Measurements from ENCODE around the gene ZNF3. TPM values are rescaled to one million over a fixed set of nuclear protein-coding genes. Genes with fewer than 3 reads are reported as not detected.

ZNF3 gene
- total RNA-seq, 4 donors from 2014 or later, result 13.2 to 30.3 (median 24.4) TPM

GRCh38 chr7:100093498-100093897 is 12.0 kb upstream of the ZNF3 start:
- H3K4me1 ChIP-seq, result peaks cover 19% of the 10 kb centered on the region
- TF ChIP-seq EP300 (IDR thresholded peaks at IDR 0.05) (no peak), POLR2A (IDR thresholded peaks at IDR 0.05) (no peak), POLR2AphosphoS5 (IDR thresholded peaks at IDR 0.05) (no peak), CTCF (IDR thresholded peaks at IDR 0.05) (no peak)
- no peak for DNase-seq (ENCODE audit: low spot score in 2 of 2)
- peaks cover 82% of the 10 kb centered on the region for H3K36me3 ChIP-seq
- H3K27me3 ChIP-seq, result no peaks in the 10 kb centered on the region
- H3K4me3 ChIP-seq, result no peak overlapping the region
- H3K9me3 ChIP-seq, result no peaks in the 10 kb centered on the region
- 38% methylated on average over 7 of the region's 13 CpGs for WGBS
- H3K27ac ChIP-seq, result no peak overlapping the region

- peaks cover 23% of the 10 kb centered on the region for H3K4me1 ChIP-seq
- no peaks in the 10 kb centered on the region for H3K9me3 ChIP-seq
- WGBS, result 55% methylated on average over 8 of the region's 8 CpGs
- H3K27me3 ChIP-seq, result no peaks in the 10 kb centered on the region
- no peak for DNase-seq (ENCODE audit: low spot score in 2 of 2)
- no peak for TF ChIP-seq POLR2A (IDR thresholded peaks at IDR 0.05)
- TF ChIP-seq CTCF (IDR thresholded peaks at IDR 0.05), result no peak
- TF ChIP-seq EP300 (IDR thresholded peaks at IDR 0.05), result no peak
- TF ChIP-seq POLR2AphosphoS5 (IDR thresholded peaks at IDR 0.05), result no peak
- peaks cover 78% of the 10 kb centered on the region for H3K36me3 ChIP-seq
- no peak overlapping the region for H3K27ac ChIP-seq
- H3K4me3 ChIP-seq, result no peak overlapping the region
Observed at GRCh38 chr7:100093054-100093453, 11.5 kb upstream of the ZNF3 start.

- H3K9me3 ChIP-seq, result no peaks in the 10 kb centered on the region
- no peak for TF ChIP-seq POLR2A (IDR thresholded peaks at IDR 0.05)
- TF ChIP-seq POLR2AphosphoS5 (IDR thresholded peaks at IDR 0.05), result no peak
- no peak for TF ChIP-seq EP300 (IDR thresholded peaks at IDR 0.05)
- no peak for TF ChIP-seq CTCF (IDR thresholded peaks at IDR 0.05)
- no peak overlapping the region for H3K4me3 ChIP-seq
- DNase-seq (ENCODE audit: low spot score in 2 of 2), result no peak
- peaks cover 24% of the 10 kb centered on the region for H3K4me1 ChIP-seq
- H3K27ac ChIP-seq, result no peak overlapping the region
- 60% methylated on average over 19 of the region's 19 CpGs for WGBS
- H3K36me3 ChIP-seq, result peaks cover 63% of the 10 kb centered on the region
- H3K27me3 ChIP-seq, result no peaks in the 10 kb centered on the region
Observed at GRCh38 chr7:100091411-100092181, 10.1 kb upstream of the ZNF3 start.

- DNase-seq (ENCODE audit: low spot score in 2 of 2), result no peak
- TF ChIP-seq POLR2AphosphoS5 (IDR thresholded peaks at IDR 0.05) (no peak), POLR2A (IDR thresholded peaks at IDR 0.05) (no peak), CTCF (IDR thresholded peaks at IDR 0.05) (no peak), EP300 (IDR thresholded peaks at IDR 0.05) (no peak)
- 88% methylated on average over 14 of the region's 14 CpGs for WGBS
- no peaks in the 10 kb centered on the region for H3K9me3 ChIP-seq
- peaks cover 55% of the 10 kb centered on the region for H3K36me3 ChIP-seq
- H3K4me1 ChIP-seq, result peaks cover 24% of the 10 kb centered on the region
- no peaks in the 10 kb centered on the region for H3K27me3 ChIP-seq
- H3K4me3 ChIP-seq, result no peak overlapping the region
- H3K27ac ChIP-seq, result no peak overlapping the region
Observed at GRCh38 chr7:100090527-100091410, 9.2 kb upstream of the ZNF3 start.
